Measurements from ENCODE around the gene ZNF296. TPM values are rescaled to one million over a fixed set of nuclear protein-coding genes. Genes with fewer than 3 reads are reported as not detected.
A peak's percentile ranks its signal among the peaks of the same experiment; 100 is the strongest.

The ZNF296 gene
- total RNA-seq, 4 donors from 2014 or later, result 0.31 to 1.7 (median 1.1) TPM

DNA sequence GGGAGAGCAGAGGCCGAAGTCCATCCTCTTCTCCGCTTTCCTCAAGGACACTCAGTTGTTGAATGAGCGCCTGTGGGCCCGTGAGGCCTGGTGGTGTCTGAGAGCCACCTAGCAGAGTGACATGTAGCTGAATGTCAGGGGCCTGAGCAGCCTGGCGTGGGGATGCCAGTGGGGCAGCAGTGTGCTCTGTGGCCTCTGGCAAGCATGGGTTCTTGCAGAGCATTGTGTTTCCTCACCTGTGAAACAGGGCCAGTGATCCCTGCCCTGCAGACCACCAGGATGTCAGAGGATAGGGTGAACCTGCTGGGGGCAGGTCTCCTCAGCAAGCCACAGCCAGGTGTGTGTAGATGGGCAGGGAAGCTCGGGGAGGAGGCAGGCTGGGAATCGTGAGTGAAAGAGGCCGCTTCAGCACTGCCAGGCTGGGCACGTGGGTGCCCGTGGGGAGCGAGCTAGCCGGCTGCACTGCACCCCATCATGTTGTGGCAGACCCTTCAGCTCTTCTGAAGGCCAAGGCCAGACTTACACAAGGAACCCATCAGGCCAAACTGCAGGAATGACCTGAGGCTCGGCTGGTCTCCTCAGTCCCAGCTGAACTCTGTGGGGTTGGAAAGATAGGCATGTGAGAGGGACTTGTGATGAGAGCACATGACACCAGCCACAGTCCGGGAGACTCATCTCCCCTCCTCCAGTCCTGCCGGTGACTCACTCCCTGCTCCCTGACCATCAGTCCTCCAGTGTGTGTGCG lies 21.7 kb upstream of the ZNF296 start:
- ATAC-seq (ENCODE audit: low FRiP score) (peak; percentile 67), DNase-seq (ENCODE audit: low spot score) (no peak)
- TF ChIP-seq, protein P1, sequence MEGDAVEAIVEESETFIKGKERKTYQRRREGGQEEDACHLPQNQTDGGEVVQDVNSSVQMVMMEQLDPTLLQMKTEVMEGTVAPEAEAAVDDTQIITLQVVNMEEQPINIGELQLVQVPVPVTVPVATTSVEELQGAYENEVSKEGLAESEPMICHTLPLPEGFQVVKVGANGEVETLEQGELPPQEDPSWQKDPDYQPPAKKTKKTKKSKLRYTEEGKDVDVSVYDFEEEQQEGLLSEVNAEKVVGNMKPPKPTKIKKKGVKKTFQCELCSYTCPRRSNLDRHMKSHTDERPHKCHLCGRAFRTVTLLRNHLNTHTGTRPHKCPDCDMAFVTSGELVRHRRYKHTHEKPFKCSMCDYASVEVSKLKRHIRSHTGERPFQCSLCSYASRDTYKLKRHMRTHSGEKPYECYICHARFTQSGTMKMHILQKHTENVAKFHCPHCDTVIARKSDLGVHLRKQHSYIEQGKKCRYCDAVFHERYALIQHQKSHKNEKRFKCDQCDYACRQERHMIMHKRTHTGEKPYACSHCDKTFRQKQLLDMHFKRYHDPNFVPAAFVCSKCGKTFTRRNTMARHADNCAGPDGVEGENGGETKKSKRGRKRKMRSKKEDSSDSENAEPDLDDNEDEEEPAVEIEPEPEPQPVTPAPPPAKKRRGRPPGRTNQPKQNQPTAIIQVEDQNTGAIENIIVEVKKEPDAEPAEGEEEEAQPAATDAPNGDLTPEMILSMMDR (IDR thresholded peaks at IDR 0.05), result no peak

- ATAC-seq (ENCODE audit: low FRiP score) (no peak), DNase-seq (ENCODE audit: low spot score) (no peak)
- TF ChIP-seq, protein P1 (IDR thresholded peaks at IDR 0.05), result no peak
Observed at GRCh38 chr19:45097450-45097775, 21.1 kb upstream of the ZNF296 start.

DNA sequence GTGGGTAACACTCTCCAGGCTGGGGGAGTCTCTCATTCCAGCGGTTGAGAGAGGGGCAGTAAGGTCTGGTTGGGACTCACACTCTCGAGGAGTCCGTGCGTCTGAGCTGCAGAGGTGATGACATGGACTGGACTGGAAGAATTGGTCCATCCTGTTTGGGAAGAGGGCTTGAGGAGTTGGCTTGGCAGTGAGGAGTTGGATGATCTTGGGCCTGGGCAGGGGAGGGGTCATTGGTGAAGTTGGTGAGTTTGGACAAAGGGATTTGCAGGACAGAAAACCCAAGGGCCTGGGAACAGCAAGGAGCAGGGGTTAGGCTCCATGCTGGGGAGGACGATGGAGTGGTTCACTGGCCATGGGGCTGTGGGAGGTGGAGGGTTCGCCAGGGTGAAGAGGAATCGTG lies 20.4 kb upstream of the ZNF296 start:
- DNase-seq (ENCODE audit: low spot score) (no peak), ATAC-seq (ENCODE audit: low FRiP score) (no peak)

GRCh38 chr19:45095496-45096413 lies 19.5 kb upstream of the ZNF296 start:
- TF ChIP-seq, protein P1 (IDR thresholded peaks at IDR 0.05), result no peak
- DNase-seq (ENCODE audit: low spot score) (no peak), ATAC-seq (ENCODE audit: low FRiP score) (no peak)

More for the DNA sequence above, 20.4 kb upstream of the ZNF296 start:
- TF ChIP-seq, protein P1 (IDR thresholded peaks at IDR 0.05), result no peak

DNA sequence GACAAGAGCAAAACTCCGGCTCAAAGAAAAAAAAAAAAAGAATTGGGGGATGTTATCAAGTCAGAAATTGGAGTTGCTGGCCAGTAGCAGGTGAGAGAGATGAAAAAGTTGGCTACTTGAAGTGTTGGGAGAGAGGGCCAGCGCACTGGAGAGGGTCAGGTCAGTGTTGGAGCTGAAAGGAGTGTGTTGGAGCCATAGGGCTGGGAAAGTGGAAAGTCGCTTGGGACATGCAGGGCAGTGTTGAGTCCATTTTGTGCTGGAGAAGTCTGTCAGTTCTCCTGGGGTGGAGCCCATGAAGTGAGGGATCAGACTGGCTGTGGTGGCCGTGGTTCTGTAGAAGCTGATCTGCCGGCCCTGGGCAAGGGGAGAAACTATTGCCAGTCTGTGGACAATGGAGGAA lies 18.4 kb upstream of the ZNF296 start:
- TF ChIP-seq, protein P1 (IDR thresholded peaks at IDR 0.05), result no peak
- ATAC-seq (ENCODE audit: low FRiP score) (no peak), DNase-seq (ENCODE audit: low spot score) (no peak)

DNA sequence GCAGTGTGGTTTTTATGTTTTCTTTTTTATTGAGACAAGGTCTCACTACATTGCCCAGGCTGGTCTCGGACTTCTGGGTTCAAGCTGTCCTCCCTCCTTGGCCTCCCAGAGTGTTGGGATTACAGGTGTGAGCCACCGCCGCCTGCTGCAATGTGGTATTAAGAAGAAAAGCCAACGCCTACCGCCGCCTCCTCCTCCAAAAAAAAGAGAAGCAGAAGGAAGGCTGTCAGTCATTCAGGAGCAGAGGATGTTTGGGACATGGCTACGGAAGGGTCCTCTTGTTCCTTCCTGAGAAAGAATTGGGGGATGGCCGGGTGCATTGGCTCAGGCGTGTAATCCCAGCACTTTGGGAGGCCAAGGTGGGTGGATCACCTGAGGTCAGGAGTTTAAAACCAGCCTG lies 17.9 kb upstream of the ZNF296 start:
- TF ChIP-seq, protein P1 (IDR thresholded peaks at IDR 0.05), result no peak
- DNase-seq (ENCODE audit: low spot score) (no peak), ATAC-seq (ENCODE audit: low FRiP score) (no peak)

Data from omental fat pad (tissue), 4 donors.